HepG2 (cell line): ENCODE results near the gene PNMA5. TPM values are rescaled to one million over a fixed set of nuclear protein-coding genes. Genes with fewer than 3 reads are reported as not detected.
A peak's percentile ranks its signal among the peaks of the same experiment; 100 is the strongest.

Experiments used
- BHLHE40 ChIP-seq: IDR thresholded peaks from 2 replicates; pipeline ENCODE4 v1.6.1; 2011; ENCODE audit warnings: low read length, improper control_type of control experiment
- CEBPB ChIP-seq: IDR thresholded peaks from 2 replicates; pipeline ENCODE4 v1.6.1; 2011; ENCODE audit warnings: low read depth, low read length, improper control_type of control experiment, borderline replicate concordance
- FIP1L1 ChIP-seq: fragments of 200-400 bp; formaldehyde crosslinking; IDR thresholded peaks from 2 replicates; pipeline ENCODE4 v1.6.1; 2018; ENCODE audit warnings: low read depth, mild to moderate bottlenecking, low read length, moderate library complexity, borderline replicate concordance; ENCODE audit not compliant: insufficient read depth
- GPN1 ChIP-seq: sonication (generic); formaldehyde crosslinking; IDR thresholded peaks from 2 replicates; pipeline ENCODE4 v1.5.1; 2020; ENCODE audit warnings: missing genetic modification reagents, borderline replicate concordance
- NR2F1 ChIP-seq, 2 experiments: fragments of 450-650 bp in 1 of 2; formaldehyde crosslinking in 1 of 2; IDR thresholded peaks; 2 replicates each; pipeline versions ENCODE4 v1.5.0 to v1.6.1; 2016 to 2020; ENCODE audit warnings: mild to moderate bottlenecking in 1 of 2, missing compliant biosample characterization in 1 of 2, missing genetic modification reagents in 1 of 2, moderate library complexity in 1 of 2
- PHF5A ChIP-seq: IDR thresholded peaks from one replicate; pipeline ENCODE4 v1.6.1; 2018; ENCODE audit warnings: low read depth, missing genetic modification reagents; ENCODE audit not compliant: unreplicated experiment
- RXRA ChIP-seq: sonication (generic); formaldehyde crosslinking; IDR thresholded peaks from 2 replicates; pipeline ENCODE4 v1.5.1; 2020; ENCODE audit warnings: missing genetic modification reagents
- ZNF101 ChIP-seq: sonication (generic); formaldehyde crosslinking; IDR thresholded peaks from 2 replicates; pipeline ENCODE4 v1.4.0; 2020; ENCODE audit warnings: mild to moderate bottlenecking, low read depth, missing genetic modification reagents, borderline replicate concordance
- ZNF430 ChIP-seq: sonication (generic); formaldehyde crosslinking; IDR thresholded peaks from 2 replicates; pipeline ENCODE4 v1.9.0; 2021; ENCODE audit warnings: mild to moderate bottlenecking, missing genetic modification reagents
- ZNF547 ChIP-seq: sonication (generic); formaldehyde crosslinking; IDR thresholded peaks from 2 replicates; pipeline ENCODE4 v1.5.1; 2020; ENCODE audit warnings: mild to moderate bottlenecking, missing genetic modification reagents
- ZNF644 ChIP-seq: IDR thresholded peaks from 2 replicates; pipeline ENCODE4 v1.6.1; 2016; ENCODE audit warnings: low read depth
- polyA plus RNA-seq, 8 experiments: library from polyadenylated mRNA; depleted of rRNA in 3 of 8; stranded (reverse) in 7 of 8; unstranded in 1 of 8; fragments of >200 nt; fragmentation: Illumina TruSeq in 4 of 8; extraction: Trizol in 4 of 8; gene quantifications; 2 replicates each; pipeline versions ENCODE4 v1.2.1 to v1.2.3, GENCODE V29; 2011 to 2016; ENCODE audit warnings: low read depth in 4 of 8, missing spikeins in 1 of 8, mixed read lengths in 1 of 8; ENCODE audit not compliant: insufficient read depth in 1 of 8
- total RNA-seq, 5 experiments: library from RNA; depleted of rRNA; stranded (reverse); fragments of >200 nt; fragmentation: Illumina TruSeq; extraction: Trizol; gene quantifications; 2 replicates each; pipeline ENCODE4 v1.2.3, GENCODE V29; 2016; ENCODE audit warnings: low read depth in 1 of 5
- TF ChIP-seq, protein P1 (sequence below): IDR thresholded peaks from 2 replicates; pipeline ENCODE4 v1.6.1; 2016; ENCODE audit warnings: low read depth, missing genetic modification reagents, missing compliant biosample characterization
- TF ChIP-seq, protein P2 (sequence below): sonication (generic); formaldehyde crosslinking; IDR thresholded peaks from 2 replicates; pipeline ENCODE4 v1.4.0; 2020; ENCODE audit warnings: missing genetic modification reagents
- TF ChIP-seq, protein P3 (sequence below): sonication (generic); formaldehyde crosslinking; IDR thresholded peaks from 2 replicates; pipeline ENCODE4 v1.8.1; 2022; ENCODE audit warnings: low read depth, mild to moderate bottlenecking, missing genetic modification reagents
- TF ChIP-seq, protein P4 (sequence below): sonication (generic); formaldehyde crosslinking; IDR thresholded peaks from 2 replicates; pipeline ENCODE4 v1.4.0; 2020; ENCODE audit warnings: mild to moderate bottlenecking, low read depth, missing genetic modification reagents

Gene PNMA5
- total and polyA plus RNA-seq, 2 of the 13 experiments (the other 11 are each of a cell fraction or from before 2014, with no cell fraction given) = not detected

DNA sequence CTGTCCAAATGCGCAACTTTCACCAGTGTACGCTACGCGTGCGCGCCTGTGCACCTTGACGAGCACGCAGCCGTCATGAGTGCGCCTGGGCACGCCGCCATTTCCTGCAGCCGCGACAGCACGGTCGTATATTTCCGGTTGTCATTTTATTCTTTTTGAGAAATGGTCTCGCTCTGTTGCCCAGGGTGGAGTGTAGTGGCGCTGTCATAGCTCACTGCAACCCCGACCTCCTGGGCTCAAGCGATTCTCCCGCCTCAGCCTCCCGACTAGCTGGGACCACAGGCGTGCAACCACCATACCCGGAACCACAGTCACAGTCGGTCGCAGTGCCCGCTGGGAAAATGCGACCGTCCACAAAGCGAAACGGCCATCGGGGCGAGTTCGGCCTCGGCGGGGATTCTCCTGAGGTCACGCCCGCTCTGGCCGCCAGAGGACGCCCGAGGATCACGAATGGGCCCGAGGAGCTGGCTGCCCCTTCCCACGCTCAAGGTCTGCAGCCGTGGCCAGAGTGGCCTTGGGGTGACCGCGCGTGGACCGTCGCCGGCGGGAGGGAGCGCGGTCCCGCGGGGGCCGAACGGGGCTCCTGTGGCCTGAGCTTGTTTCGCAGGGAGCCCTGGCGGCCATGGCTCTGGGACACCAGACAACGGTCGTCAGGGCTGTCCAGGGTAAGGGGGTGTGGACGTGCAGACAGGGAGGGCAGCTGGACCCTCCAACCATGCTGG lies 38.6 kb upstream of the PNMA5 start (continued):
- TF ChIP-seq, protein P1, sequence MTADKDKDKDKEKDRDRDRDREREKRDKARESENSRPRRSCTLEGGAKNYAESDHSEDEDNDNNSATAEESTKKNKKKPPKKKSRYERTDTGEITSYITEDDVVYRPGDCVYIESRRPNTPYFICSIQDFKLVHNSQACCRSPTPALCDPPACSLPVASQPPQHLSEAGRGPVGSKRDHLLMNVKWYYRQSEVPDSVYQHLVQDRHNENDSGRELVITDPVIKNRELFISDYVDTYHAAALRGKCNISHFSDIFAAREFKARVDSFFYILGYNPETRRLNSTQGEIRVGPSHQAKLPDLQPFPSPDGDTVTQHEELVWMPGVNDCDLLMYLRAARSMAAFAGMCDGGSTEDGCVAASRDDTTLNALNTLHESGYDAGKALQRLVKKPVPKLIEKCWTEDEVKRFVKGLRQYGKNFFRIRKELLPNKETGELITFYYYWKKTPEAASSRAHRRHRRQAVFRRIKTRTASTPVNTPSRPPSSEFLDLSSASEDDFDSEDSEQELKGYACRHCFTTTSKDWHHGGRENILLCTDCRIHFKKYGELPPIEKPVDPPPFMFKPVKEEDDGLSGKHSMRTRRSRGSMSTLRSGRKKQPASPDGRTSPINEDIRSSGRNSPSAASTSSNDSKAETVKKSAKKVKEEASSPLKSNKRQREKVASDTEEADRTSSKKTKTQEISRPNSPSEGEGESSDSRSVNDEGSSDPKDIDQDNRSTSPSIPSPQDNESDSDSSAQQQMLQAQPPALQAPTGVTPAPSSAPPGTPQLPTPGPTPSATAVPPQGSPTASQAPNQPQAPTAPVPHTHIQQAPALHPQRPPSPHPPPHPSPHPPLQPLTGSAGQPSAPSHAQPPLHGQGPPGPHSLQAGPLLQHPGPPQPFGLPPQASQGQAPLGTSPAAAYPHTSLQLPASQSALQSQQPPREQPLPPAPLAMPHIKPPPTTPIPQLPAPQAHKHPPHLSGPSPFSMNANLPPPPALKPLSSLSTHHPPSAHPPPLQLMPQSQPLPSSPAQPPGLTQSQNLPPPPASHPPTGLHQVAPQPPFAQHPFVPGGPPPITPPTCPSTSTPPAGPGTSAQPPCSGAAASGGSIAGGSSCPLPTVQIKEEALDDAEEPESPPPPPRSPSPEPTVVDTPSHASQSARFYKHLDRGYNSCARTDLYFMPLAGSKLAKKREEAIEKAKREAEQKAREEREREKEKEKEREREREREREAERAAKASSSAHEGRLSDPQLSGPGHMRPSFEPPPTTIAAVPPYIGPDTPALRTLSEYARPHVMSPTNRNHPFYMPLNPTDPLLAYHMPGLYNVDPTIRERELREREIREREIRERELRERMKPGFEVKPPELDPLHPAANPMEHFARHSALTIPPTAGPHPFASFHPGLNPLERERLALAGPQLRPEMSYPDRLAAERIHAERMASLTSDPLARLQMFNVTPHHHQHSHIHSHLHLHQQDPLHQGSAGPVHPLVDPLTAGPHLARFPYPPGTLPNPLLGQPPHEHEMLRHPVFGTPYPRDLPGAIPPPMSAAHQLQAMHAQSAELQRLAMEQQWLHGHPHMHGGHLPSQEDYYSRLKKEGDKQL (CRISPR knock-in tag) = no peak
- no peak for TF ChIP-seq ZNF430
- TF ChIP-seq NR2F1 (CRISPR knock-in tag; IDR thresholded peaks at IDR 0.05) = no peak
- TF ChIP-seq, protein P2, sequence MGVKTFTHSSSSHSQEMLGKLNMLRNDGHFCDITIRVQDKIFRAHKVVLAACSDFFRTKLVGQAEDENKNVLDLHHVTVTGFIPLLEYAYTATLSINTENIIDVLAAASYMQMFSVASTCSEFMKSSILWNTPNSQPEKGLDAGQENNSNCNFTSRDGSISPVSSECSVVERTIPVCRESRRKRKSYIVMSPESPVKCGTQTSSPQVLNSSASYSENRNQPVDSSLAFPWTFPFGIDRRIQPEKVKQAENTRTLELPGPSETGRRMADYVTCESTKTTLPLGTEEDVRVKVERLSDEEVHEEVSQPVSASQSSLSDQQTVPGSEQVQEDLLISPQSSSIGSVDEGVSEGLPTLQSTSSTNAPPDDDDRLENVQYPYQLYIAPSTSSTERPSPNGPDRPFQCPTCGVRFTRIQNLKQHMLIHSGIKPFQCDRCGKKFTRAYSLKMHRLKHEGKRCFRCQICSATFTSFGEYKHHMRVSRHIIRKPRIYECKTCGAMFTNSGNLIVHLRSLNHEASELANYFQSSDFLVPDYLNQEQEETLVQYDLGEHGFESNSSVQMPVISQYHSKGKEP = no peak
- no peak for TF ChIP-seq CEBPB
- no peak for TF ChIP-seq ZNF644 (CRISPR knock-in tag)
- TF ChIP-seq PHF5A (CRISPR knock-in tag) = no peak
- TF ChIP-seq ZNF547 = no peak
- TF ChIP-seq, protein P3, sequence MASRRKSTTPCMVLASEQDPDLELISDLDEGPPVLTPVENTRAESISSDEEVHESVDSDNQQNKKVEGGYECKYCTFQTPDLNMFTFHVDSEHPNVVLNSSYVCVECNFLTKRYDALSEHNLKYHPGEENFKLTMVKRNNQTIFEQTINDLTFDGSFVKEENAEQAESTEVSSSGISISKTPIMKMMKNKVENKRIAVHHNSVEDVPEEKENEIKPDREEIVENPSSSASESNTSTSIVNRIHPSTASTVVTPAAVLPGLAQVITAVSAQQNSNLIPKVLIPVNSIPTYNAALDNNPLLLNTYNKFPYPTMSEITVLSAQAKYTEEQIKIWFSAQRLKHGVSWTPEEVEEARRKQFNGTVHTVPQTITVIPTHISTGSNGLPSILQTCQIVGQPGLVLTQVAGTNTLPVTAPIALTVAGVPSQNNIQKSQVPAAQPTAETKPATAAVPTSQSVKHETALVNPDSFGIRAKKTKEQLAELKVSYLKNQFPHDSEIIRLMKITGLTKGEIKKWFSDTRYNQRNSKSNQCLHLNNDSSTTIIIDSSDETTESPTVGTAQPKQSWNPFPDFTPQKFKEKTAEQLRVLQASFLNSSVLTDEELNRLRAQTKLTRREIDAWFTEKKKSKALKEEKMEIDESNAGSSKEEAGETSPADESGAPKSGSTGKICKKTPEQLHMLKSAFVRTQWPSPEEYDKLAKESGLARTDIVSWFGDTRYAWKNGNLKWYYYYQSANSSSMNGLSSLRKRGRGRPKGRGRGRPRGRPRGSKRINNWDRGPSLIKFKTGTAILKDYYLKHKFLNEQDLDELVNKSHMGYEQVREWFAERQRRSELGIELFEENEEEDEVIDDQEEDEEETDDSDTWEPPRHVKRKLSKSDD (CRISPR knock-in tag) = no peak
- TF ChIP-seq FIP1L1 = no peak
- TF ChIP-seq, protein P4, sequence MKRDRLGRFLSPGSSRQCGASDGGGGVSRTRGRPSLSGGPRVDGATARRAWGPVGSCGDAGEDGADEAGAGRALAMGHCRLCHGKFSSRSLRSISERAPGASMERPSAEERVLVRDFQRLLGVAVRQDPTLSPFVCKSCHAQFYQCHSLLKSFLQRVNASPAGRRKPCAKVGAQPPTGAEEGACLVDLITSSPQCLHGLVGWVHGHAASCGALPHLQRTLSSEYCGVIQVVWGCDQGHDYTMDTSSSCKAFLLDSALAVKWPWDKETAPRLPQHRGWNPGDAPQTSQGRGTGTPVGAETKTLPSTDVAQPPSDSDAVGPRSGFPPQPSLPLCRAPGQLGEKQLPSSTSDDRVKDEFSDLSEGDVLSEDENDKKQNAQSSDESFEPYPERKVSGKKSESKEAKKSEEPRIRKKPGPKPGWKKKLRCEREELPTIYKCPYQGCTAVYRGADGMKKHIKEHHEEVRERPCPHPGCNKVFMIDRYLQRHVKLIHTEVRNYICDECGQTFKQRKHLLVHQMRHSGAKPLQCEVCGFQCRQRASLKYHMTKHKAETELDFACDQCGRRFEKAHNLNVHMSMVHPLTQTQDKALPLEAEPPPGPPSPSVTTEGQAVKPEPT (CRISPR knock-in tag) = no peak
- no peak for TF ChIP-seq ZNF101 (CRISPR knock-in tag)
- TF ChIP-seq RXRA (CRISPR knock-in tag) = 0 out of 2 replicates have a peak, but pooled peaks have one; percentile 25
- TF ChIP-seq BHLHE40 = no peak
- no peak for TF ChIP-seq GPN1
